Uterus (tissue), 4 donors: Measurements from ENCODE around the gene DNAAF6. TPM values are rescaled to one million over a fixed set of nuclear protein-coding genes. Genes with fewer than 3 reads are reported as not detected.
"Not testable (repeated sequence)": the region's sequence is repeated elsewhere in the genome, so short reads cannot be mapped to it uniquely, and the experiment has no call there.

Experiments used
- DNase-seq, 2 donors: peaks; one replicate each; pipeline ENCODE4 v3.0.0-alpha.2; 2019 to 2020
- H3K27ac ChIP-seq, 2 donors: fragments of 200-600 bp; sonication (generic); 1 replicate in 1 of 2; 2 replicates in 1 of 2; pipeline ENCODE4 v1.5.1; 2016 to 2018
- H3K27me3 ChIP-seq, 2 donors: fragments of 200-600 bp; sonication (generic); one replicate each; pipeline ENCODE4 v1.5.1; 2018 to 2019; ENCODE audit warnings: control low read depth in 1 of 2
- H3K36me3 ChIP-seq, 2 donors: fragments of 200-600 bp; sonication (generic); one replicate each; pipeline ENCODE4 v1.5.1; 2019; ENCODE audit warnings: control low read depth in 1 of 2
- H3K4me1 ChIP-seq, 2 donors: fragments of 200-600 bp; sonication (generic); one replicate each; pipeline ENCODE4 v1.5.1; 2018 to 2019; ENCODE audit warnings: control low read depth in 1 of 2
- H3K4me3 ChIP-seq, 2 donors: fragments of 200-600 bp; sonication (generic); 1 replicate in 1 of 2; 2 replicates in 1 of 2; pipeline ENCODE4 v1.5.1; 2018 to 2019; ENCODE audit warnings: mild to moderate bottlenecking in 1 of 2
- H3K9me3 ChIP-seq, 2 donors: fragments of 200-600 bp; sonication (generic); one replicate each; pipeline ENCODE4 v1.5.1; 2019; ENCODE audit warnings: control low read depth in 1 of 2
- POLR2A ChIP-seq, 2 donors: fragments of 450-650 bp; IDR thresholded peaks; one replicate each; pipeline ENCODE4 v1.6.1; 2016; ENCODE audit warnings: antibody characterized with exemption in 2 of 2, mild to moderate bottlenecking in 1 of 2, moderate library complexity in 1 of 2
- intact Hi-C: fragments of 100-400 bp; cut with DNase I; formaldehyde crosslinking; loops from one replicate; pipeline ENCODE4 v1.15.1; 2023; ENCODE audit warnings: low total_unique reads
- total RNA-seq, 4 donors: library from RNA; depleted of rRNA in 3 of 4; stranded (reverse); fragments of >200 nt in 3 of 4; gene quantifications; one replicate each; pipeline versions ENCODE4 v1.1.0 to v1.2.4, GENCODE V29; 2014 to 2023
- TF ChIP-seq, protein P1 (sequence below), 4 experiments: fragments of 200-600 bp in 2 of 4; fragments of 450-650 bp in 2 of 4; sonication (generic) in 2 of 4; IDR thresholded peaks; one replicate each; pipeline ENCODE4 v1.5.1; 2016 to 2019; ENCODE audit warnings: antibody characterized with exemption in 4 of 4, mild to moderate bottlenecking in 2 of 4, moderate library complexity in 1 of 4
- donor health status: DM: yes; HTN: yes; CAD: no.

Gene DNAAF6
- under 1 TPM in 1 of 4 donors, not detected in 3; 0.48 TPM for total RNA-seq

GRCh38 chrX:107205770-107206696 is at the start of gene DNAAF6, which contains the start of gene NUP62CL:
Gene DNAAF6 (plus strand): TSS chrX:107206611. CDS start chrX:107212876, 6,265 bp downstream.
Gene NUP62CL (minus strand): TSS chrX:107206433. CDS start chrX:107175146, 31,287 bp downstream.
- Histone ChIP-seq H3K27ac (no peak within 1 kb of the TSS), H3K9me3 (no peaks in the 10 kb centered on the region)
- intact Hi-C loops, result no loop called here

GRCh38 chrX:107157618-107158017 is 48.8 kb upstream of the DNAAF6 start:
- H3K9me3 ChIP-seq, DNase-seq, H3K4me1 ChIP-seq, H3K27ac ChIP-seq, intact Hi-C loops, H3K4me3 ChIP-seq, H3K36me3 ChIP-seq, H3K27me3 ChIP-seq: not testable (repeated sequence)

More at GRCh38 chrX:107205770-107206696, at the start of gene DNAAF6, which contains the start of gene NUP62CL:
- no peaks in the 10 kb centered on the region for H3K27me3 ChIP-seq
- TF ChIP-seq POLR2A (IDR thresholded peaks at IDR 0.05), result no peak
- TF ChIP-seq, protein P1, sequence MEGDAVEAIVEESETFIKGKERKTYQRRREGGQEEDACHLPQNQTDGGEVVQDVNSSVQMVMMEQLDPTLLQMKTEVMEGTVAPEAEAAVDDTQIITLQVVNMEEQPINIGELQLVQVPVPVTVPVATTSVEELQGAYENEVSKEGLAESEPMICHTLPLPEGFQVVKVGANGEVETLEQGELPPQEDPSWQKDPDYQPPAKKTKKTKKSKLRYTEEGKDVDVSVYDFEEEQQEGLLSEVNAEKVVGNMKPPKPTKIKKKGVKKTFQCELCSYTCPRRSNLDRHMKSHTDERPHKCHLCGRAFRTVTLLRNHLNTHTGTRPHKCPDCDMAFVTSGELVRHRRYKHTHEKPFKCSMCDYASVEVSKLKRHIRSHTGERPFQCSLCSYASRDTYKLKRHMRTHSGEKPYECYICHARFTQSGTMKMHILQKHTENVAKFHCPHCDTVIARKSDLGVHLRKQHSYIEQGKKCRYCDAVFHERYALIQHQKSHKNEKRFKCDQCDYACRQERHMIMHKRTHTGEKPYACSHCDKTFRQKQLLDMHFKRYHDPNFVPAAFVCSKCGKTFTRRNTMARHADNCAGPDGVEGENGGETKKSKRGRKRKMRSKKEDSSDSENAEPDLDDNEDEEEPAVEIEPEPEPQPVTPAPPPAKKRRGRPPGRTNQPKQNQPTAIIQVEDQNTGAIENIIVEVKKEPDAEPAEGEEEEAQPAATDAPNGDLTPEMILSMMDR (IDR thresholded peaks at IDR 0.05), result no peak
- peak within 1 kb of the TSS; percentile 15 to 34 for H3K4me3 ChIP-seq
- H3K4me1 ChIP-seq, result no peaks in the 10 kb centered on the region
- DNase-seq, result peak; percentile 46 to 56
- H3K36me3 ChIP-seq, result no peaks in the 10 kb centered on the region

GRCh38 chrX:107167163-107167921 is 39.1 kb upstream of the DNAAF6 start:
- H3K4me1 ChIP-seq, result no peaks in the 10 kb centered on the region
- H3K9me3 ChIP-seq, result no peaks in the 10 kb centered on the region
- H3K27ac ChIP-seq, result no peak overlapping the region
- H3K27me3 ChIP-seq, result no peaks in the 10 kb centered on the region
- TF ChIP-seq, protein P1 (IDR thresholded peaks at IDR 0.05), result no peak
- TF ChIP-seq POLR2A (IDR thresholded peaks at IDR 0.05), result no peak
- H3K4me3 ChIP-seq, result no peak overlapping the region
- intact Hi-C loops, result no loop called here
- no peak for DNase-seq
- H3K36me3 ChIP-seq, result no peaks in the 10 kb centered on the region

- Histone ChIP-seq H3K4me3 (no peak overlapping the region), H3K27me3 (no peaks in the 10 kb centered on the region), H3K36me3 (no peaks in the 10 kb centered on the region), H3K9me3 (no peaks in the 10 kb centered on the region), H3K27ac (no peak overlapping the region), H3K4me1 (no peaks in the 10 kb centered on the region)
- TF ChIP-seq, protein P1 (IDR thresholded peaks at IDR 0.05), result no peak
- TF ChIP-seq POLR2A (IDR thresholded peaks at IDR 0.05), result no peak
- intact Hi-C loops, result no loop called here
- DNase-seq, result no peak
Observed at GRCh38 chrX:107168257-107168656, 38.2 kb upstream of the DNAAF6 start.

GRCh38 chrX:107168712-107169111 is 37.7 kb upstream of the DNAAF6 start:
- no peak for TF ChIP-seq POLR2A (IDR thresholded peaks at IDR 0.05)
- TF ChIP-seq, protein P1 (IDR thresholded peaks at IDR 0.05), result no peak
- no peak for DNase-seq
- no peak overlapping the region for H3K27ac ChIP-seq
- H3K9me3 ChIP-seq, result no peaks in the 10 kb centered on the region
- no peaks in the 10 kb centered on the region for H3K4me1 ChIP-seq
- intact Hi-C loops, result no loop called here
- no peak overlapping the region for H3K4me3 ChIP-seq
- H3K36me3 ChIP-seq, result no peaks in the 10 kb centered on the region
- no peaks in the 10 kb centered on the region for H3K27me3 ChIP-seq
